HepG2 (cell line): ENCODE measurements around the gene HOXC10. TPM values are rescaled to one million over a fixed set of nuclear protein-coding genes. Genes with fewer than 3 reads are reported as not detected.

Experiments
- ATAC-seq: fragments of 200-7000 bp; cut with Tn5 transposase; 3 replicates; pipeline ENCODE4 v1.9.1; 2020; ENCODE audit warnings: mild to moderate bottlenecking, moderate library complexity
- BruUV-seq: library from RNA; stranded (reverse); fragments of 400-500 nt; replicated peaks from 2 replicates; lab custom pipeline; 2021; lab: Mats Ljungman, UMichigan
- CTCF ChIA-PET: fragments of 300-600 bp; formaldehyde crosslinking; extraction: SDS; loops from one replicate; lab custom pipeline; 2021; ENCODE audit warnings: low total read pairs, inconsistent platforms, low intra/inter-chr PET ratio; lab: Yijun Ruan, JAX
- POLR2A ChIA-PET: fragments of 350-600 bp; sonication (Branson Sonifier 250); formaldehyde crosslinking; loops from one replicate; lab custom pipeline; 2020; ENCODE audit warnings: antibody characterized with exemption, inconsistent platforms; lab: Yijun Ruan, JAX
- DNase-seq: peaks from one replicate; pipeline ENCODE4 v3.0.0-alpha.2; 2015; ENCODE audit warnings: low spot score
- FAIRE-seq: peaks from 3 replicates; lab custom pipeline; 2011; peaks lifted over from hg19 to GRCh38; lab: Jason Lieb, UNC
- H2AFZ ChIP-seq: one replicate; pipeline ENCODE4 v1.6.1; 2011; ENCODE audit warnings: low read length, inconsistent platforms
- H3K27ac ChIP-seq: fragments of 300-600 bp; 3 replicates; pipeline ENCODE4 v1.8.0; 2011; ENCODE audit warnings: mixed run types, mild to moderate bottlenecking, mixed read lengths, low read length, inconsistent platforms; ENCODE audit not compliant: insufficient read depth; ENCODE audit errors: extremely low read length
- H3K27me3 ChIP-seq, 2 experiments: fragments of 200-600 bp in 1 of 2; 2 replicates in 1 of 2; 3 replicates in 1 of 2; pipeline versions ENCODE4 v1.6.0 to v1.8.0; 2011; ENCODE audit warnings: low read length in 2 of 2, mild to moderate bottlenecking in 2 of 2, moderate library complexity in 2 of 2, inconsistent platforms in 1 of 2; ENCODE audit not compliant: insufficient read depth in 2 of 2, control insufficient read depth in 1 of 2
- H3K36me3 ChIP-seq, 2 experiments: fragments of 200-600 bp in 1 of 2; replicated peaks in 1 of 2; 2 replicates in 1 of 2; 3 replicates in 1 of 2; pipeline versions ENCODE4 v1.5.1 to v1.8.0; 2011; ENCODE audit warnings: low read length in 2 of 2, inconsistent platforms in 1 of 2; ENCODE audit not compliant: insufficient read depth in 2 of 2, control insufficient read depth in 1 of 2
- H3K4me1 ChIP-seq: 2 replicates; pipeline ENCODE4 v1.5.1; 2012; ENCODE audit warnings: low read length, inconsistent platforms; ENCODE audit not compliant: insufficient read depth
- H3K4me2 ChIP-seq: 2 replicates; pipeline ENCODE4 v1.6.0; 2011; ENCODE audit warnings: low read depth, low read length, inconsistent platforms
- H3K4me3 ChIP-seq, 3 experiments: fragments of 200-600 bp in 1 of 3; sonication (generic), shearing (Covaris generic) in 1 of 3; replicated peaks in 1 of 3; 2 replicates each; pipeline ENCODE4 v1.5.1; 2011 to 2016; ENCODE audit warnings: low read length in 3 of 3, inconsistent platforms in 2 of 3, low read depth in 2 of 3, mild to moderate bottlenecking in 2 of 3, control low read depth in 1 of 3, mixed read lengths in 1 of 3; ENCODE audit not compliant: insufficient read depth in 1 of 3
- H3K79me2 ChIP-seq: one replicate; pipeline ENCODE4 v1.6.1; 2011; ENCODE audit warnings: low read length, inconsistent platforms; ENCODE audit not compliant: insufficient read depth
- H3K9ac ChIP-seq: 2 replicates; pipeline ENCODE4 v1.6.0; 2011; ENCODE audit warnings: mild to moderate bottlenecking, low read depth, low read length, inconsistent platforms; ENCODE audit not compliant: insufficient read depth
- H3K9me3 ChIP-seq: 2 replicates; pipeline ENCODE4 v1.5.1; 2012; ENCODE audit warnings: mild to moderate bottlenecking, low read length
- H4K20me1 ChIP-seq: 2 replicates; pipeline ENCODE4 v1.6.0; 2011; ENCODE audit warnings: inconsistent platforms, mild to moderate bottlenecking, low read length, moderate library complexity; ENCODE audit not compliant: insufficient read depth
- ASH2L ChIP-seq: fragments of 300-600, 200-600 bp; sonication (generic); IDR thresholded peaks from 2 replicates; pipeline ENCODE4 v1.7.0; 2017; ENCODE audit warnings: low read depth, mild to moderate bottlenecking, moderate library complexity, mixed read lengths, low read length; ENCODE audit not compliant: insufficient read length
- RAD21 ChIP-seq: fragments of 450-650 bp; formaldehyde crosslinking; IDR thresholded peaks from 2 replicates; pipeline ENCODE4 v1.5.0; 2020; ENCODE audit warnings: mild to moderate bottlenecking
- RAD51 ChIP-seq: fragments of 450-650 bp; IDR thresholded peaks from 2 replicates; pipeline ENCODE4 v1.6.1; 2016; ENCODE audit warnings: borderline replicate concordance
- RBFOX2 ChIP-seq: fragments of 200-400 bp; formaldehyde crosslinking; IDR thresholded peaks from 2 replicates; pipeline ENCODE4 v1.6.1; 2017; ENCODE audit warnings: low read depth, mild to moderate bottlenecking, low read length
- TAF1 ChIP-seq: sonication (generic); formaldehyde crosslinking; IDR thresholded peaks from 2 replicates; pipeline ENCODE4 v1.4.0; 2020; ENCODE audit warnings: missing genetic modification reagents
- ZBTB8A ChIP-seq: sonication (generic); formaldehyde crosslinking; IDR thresholded peaks from 2 replicates; pipeline ENCODE4 v1.4.0; 2020; ENCODE audit warnings: mild to moderate bottlenecking, low read depth, missing genetic modification reagents, borderline replicate concordance
- ZNF331 ChIP-seq: sonication (generic); formaldehyde crosslinking; IDR thresholded peaks from 2 replicates; pipeline ENCODE4 v1.4.0; 2020; ENCODE audit warnings: missing genetic modification reagents
- ZNF724P ChIP-seq: sonication (generic); formaldehyde crosslinking; IDR thresholded peaks from 2 replicates; pipeline ENCODE4 v1.8.0; 2022; ENCODE audit warnings: missing genetic modification reagents, borderline replicate concordance
- ZNF740 ChIP-seq: sonication (generic); formaldehyde crosslinking; IDR thresholded peaks from 2 replicates; pipeline ENCODE4 v1.4.0; 2020; ENCODE audit warnings: missing genetic modification reagents
- WGBS: methylation state at CpG from one replicate; pipeline ENCODE4 v1.1.6; 2017; ENCODE audit warnings: low lambda C conversion rate; 5-methylcytosine and 5-hydroxymethylcytosine counted together
- in situ Hi-C: cut with HindIII; loops from 2 replicates; pipeline ENCODE4 v1.10.0; 2017; ENCODE audit warnings: low pct_unique_long_range_greater_than_20kb; ENCODE audit not compliant: extremely low pct_ligation_motif_present
- intact Hi-C: fragments of 100-400 bp; cut with micrococcal nuclease; formaldehyde crosslinking; loops from one replicate; pipeline ENCODE4 v1.10.0; 2022; ENCODE audit not compliant: unreplicated experiment
- polyA plus RNA-seq, 8 experiments: library from polyadenylated mRNA; depleted of rRNA in 3 of 8; stranded (reverse) in 7 of 8; unstranded in 1 of 8; fragments of >200 nt; fragmentation: Illumina TruSeq in 4 of 8; extraction: Trizol in 4 of 8; gene quantifications; 2 replicates each; pipeline versions ENCODE4 v1.2.1 to v1.2.3, GENCODE V29; 2011 to 2016; ENCODE audit warnings: low read depth in 4 of 8, missing spikeins in 1 of 8, mixed read lengths in 1 of 8; ENCODE audit not compliant: insufficient read depth in 1 of 8
- total RNA-seq, 5 experiments: library from RNA; depleted of rRNA; stranded (reverse); fragments of >200 nt; fragmentation: Illumina TruSeq; extraction: Trizol; gene quantifications; 2 replicates each; pipeline ENCODE4 v1.2.3, GENCODE V29; 2016; ENCODE audit warnings: low read depth in 1 of 5

The HOXC10 gene
- total and polyA plus RNA-seq, 2 of the 13 experiments (the other 11 are each of a cell fraction or from before 2014, with no cell fraction given) = not detected

DNA sequence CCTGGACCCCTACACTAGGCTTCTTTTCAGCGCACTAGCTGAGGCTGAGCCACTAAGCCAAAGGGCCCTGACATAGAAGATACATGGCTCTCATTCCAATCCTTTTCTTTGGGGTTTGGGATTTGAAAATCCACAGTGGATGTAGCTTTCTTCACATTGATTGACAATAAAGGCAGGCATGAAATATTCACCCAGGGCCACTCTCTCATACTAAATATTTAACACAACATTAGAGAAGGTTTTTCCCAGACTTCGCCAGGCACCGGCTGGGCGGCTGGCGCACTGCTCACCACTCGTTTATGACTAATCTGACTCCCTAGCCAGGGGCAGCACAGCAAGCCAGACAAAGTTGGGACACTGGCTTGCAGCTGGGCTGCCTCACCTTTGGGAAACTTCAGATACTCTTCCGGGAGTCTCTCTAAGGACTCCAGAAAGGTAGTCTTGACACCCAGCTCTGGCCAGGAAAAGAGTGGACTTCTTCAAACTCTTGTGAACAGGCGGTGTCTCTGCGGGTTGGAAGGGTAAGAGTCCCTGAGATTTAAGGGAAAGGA, 12.7 kb upstream of the HOXC10 start:
- Histone ChIP-seq H3K27ac (no peak overlapping the region), H3K9me3 (no peaks in the 10 kb centered on the region), H3K4me3 (no peak overlapping the region), H3K9ac (no peak overlapping the region), H4K20me1 (no peaks in the 10 kb centered on the region), H3K79me2 (no peaks in the 10 kb centered on the region), H2AFZ (no peak overlapping the region), H3K4me2 (no peak overlapping the region), H3K27me3 (peaks cover 14 to 95% of the 10 kb centered on the region in 2 experiments), H3K36me3 (no peaks in the 10 kb centered on the region), H3K4me1 (peaks cover 14% of the 10 kb centered on the region)
- intact Hi-C loops = no loop called here
- no TSS peak for BruUV-seq
- WGBS = 62% methylated on average over 9 of the region's 9 CpGs
- CTCF ChIA-PET = no interaction called here
- in situ Hi-C loops = no loop called here
- POLR2A ChIA-PET = no interaction called here
- no peak for FAIRE-seq
- TF ChIP-seq TAF1 (CRISPR knock-in tag) = no peak
- TF ChIP-seq ZBTB8A (CRISPR knock-in tag) = no peak
- TF ChIP-seq ASH2L = no peak
- no peak for TF ChIP-seq RAD51
- TF ChIP-seq ZNF724P (CRISPR knock-in tag) = no peak
- TF ChIP-seq RBFOX2 = no peak
- TF ChIP-seq RAD21 (CRISPR knock-in tag) = no peak
- TF ChIP-seq ZNF331 (CRISPR knock-in tag) = no peak
- no peak for TF ChIP-seq ZNF740 (CRISPR knock-in tag)
- ATAC-seq = no peak
- no peak for DNase-seq
